Measurements from ENCODE around the gene PRR9. TPM values are rescaled to one million over a fixed set of nuclear protein-coding genes. Genes with fewer than 3 reads are reported as not detected.

PRR9 gene
- total RNA-seq, 1 experiment from 2014 or later, result not detected

GRCh38 chr1:153251087-153251486 lies 33.7 kb downstream of the PRR9 start:
- no peak for ATAC-seq
- in situ Hi-C loops (cut with HindIII; ENCODE audit: low pct_unique_long_range_greater_than_20kb, low sequenced_read_pairs) (no loop called here), intact Hi-C loops (cut with micrococcal nuclease; ENCODE audit: unreplicated experiment) (no loop called here)
- Histone ChIP-seq H3K27ac (ENCODE audit: low read length) (no peak overlapping the region), H3K9me3 (ENCODE audit: control insufficient read depth, insufficient read depth, low read depth, low read length) (no peaks in the 10 kb centered on the region), H3K4me1 (ENCODE audit: control insufficient read depth, insufficient read depth, low read length) (no peaks in the 10 kb centered on the region), H3K36me3 (ENCODE audit: control insufficient read depth, insufficient read depth, low read length) (no peaks in the 10 kb centered on the region), H3K27me3 (ENCODE audit: control insufficient read depth, insufficient read depth, low read length) (peaks cover 2% of the 10 kb centered on the region; the same call in 1 of the 2 replicates), H3K4me3 (ENCODE audit: low read depth in 2 of 2, low read length in 2 of 2) (no peak overlapping the region)
- CTCF ChIA-PET, result no interaction called here
- POLR2A ChIA-PET, result no interaction called here
- DNase-seq (ENCODE audit: low read depth, low spot score), result no peak
- TF ChIP-seq TCF7L2 (IDR thresholded peaks at IDR 0.05; ENCODE audit: low read depth, low read length) (no peak), CTCF (IDR thresholded peaks at IDR 0.05) (no peak), REST (IDR thresholded peaks at IDR 0.05; ENCODE audit: insufficient read depth in 1 of 2, low read depth in 2 of 2, low read length in 1 of 2) (no peak), SIN3A (IDR thresholded peaks at IDR 0.05; ENCODE audit: borderline replicate concordance, insufficient read depth, low read depth, low read length) (no peak), POLR2AphosphoS5 (IDR thresholded peaks at IDR 0.05; ENCODE audit: low read depth, low read length) (no peak)
- no TSS peak for BruUV-seq (replicated peaks)

GRCh38 chr1:153251562-153251961 lies 34.2 kb downstream of the PRR9 start:
- intact Hi-C loops (cut with micrococcal nuclease; ENCODE audit: unreplicated experiment) (no loop called here), in situ Hi-C loops (cut with HindIII; ENCODE audit: low pct_unique_long_range_greater_than_20kb, low sequenced_read_pairs) (no loop called here)
- ATAC-seq (no peak), DNase-seq (ENCODE audit: low read depth, low spot score) (no peak)
- ChIA-PET CTCF (no interaction called here), POLR2A (no interaction called here)
- H3K4me1 ChIP-seq (ENCODE audit: control insufficient read depth, insufficient read depth, low read length), result no peaks in the 10 kb centered on the region
- BruUV-seq (replicated peaks), result no TSS peak
- no peak overlapping the region for H3K27ac ChIP-seq (ENCODE audit: low read length)
- peaks cover 2% of the 10 kb centered on the region; the same call in 1 of the 2 replicates for H3K27me3 ChIP-seq (ENCODE audit: control insufficient read depth, insufficient read depth, low read length)
- no peak overlapping the region for H3K4me3 ChIP-seq (ENCODE audit: low read depth in 2 of 2, low read length in 2 of 2)
- no peaks in the 10 kb centered on the region for H3K36me3 ChIP-seq (ENCODE audit: control insufficient read depth, insufficient read depth, low read length)
- H3K9me3 ChIP-seq (ENCODE audit: control insufficient read depth, insufficient read depth, low read depth, low read length), result no peaks in the 10 kb centered on the region
- TF ChIP-seq SIN3A (IDR thresholded peaks at IDR 0.05; ENCODE audit: borderline replicate concordance, insufficient read depth, low read depth, low read length), result no peak
- no peak for TF ChIP-seq CTCF (IDR thresholded peaks at IDR 0.05)
- no peak for TF ChIP-seq REST (IDR thresholded peaks at IDR 0.05; ENCODE audit: insufficient read depth in 1 of 2, low read depth in 2 of 2, low read length in 1 of 2)
- no peak for TF ChIP-seq POLR2AphosphoS5 (IDR thresholded peaks at IDR 0.05; ENCODE audit: low read depth, low read length)
- TF ChIP-seq TCF7L2 (IDR thresholded peaks at IDR 0.05; ENCODE audit: low read depth, low read length), result no peak
